ENCODE data around the gene NRAS.

DNA sequence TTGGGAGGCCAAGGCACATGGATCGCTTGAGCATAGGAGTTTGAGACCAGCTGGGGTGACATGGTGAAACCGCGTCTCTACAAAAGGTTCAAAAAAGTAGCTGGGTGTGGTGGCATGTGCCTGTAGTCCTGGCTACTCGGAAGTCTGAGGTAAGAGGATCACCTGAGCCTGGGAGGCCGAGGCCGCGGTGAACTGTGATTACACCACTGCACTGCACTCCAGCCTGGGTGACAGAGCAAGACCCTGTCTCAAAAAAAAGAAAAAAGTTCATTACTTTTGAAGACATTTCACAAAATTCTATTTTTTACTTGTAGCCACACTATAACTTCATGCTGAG is 44.7 kb downstream of the NRAS start:
- TF ChIP-seq POLR2A (IDR thresholded peaks at IDR 0.05; ENCODE audit: low read depth, low read length) (no peak), POU2F2 (IDR thresholded peaks at IDR 0.05; ENCODE audit: low read depth, low read length) (no peak), POLR2AphosphoS5 (IDR thresholded peaks at IDR 0.05; ENCODE audit: low read depth, low read length) (no peak), SPI1 (IDR thresholded peaks at IDR 0.05; ENCODE audit: low read depth, low read length) (no peak)

Data from GM12891 (cell line).